ENCODE measurements around the gene GP5. TPM values are rescaled to one million over a fixed set of nuclear protein-coding genes. Genes with fewer than 3 reads are reported as not detected.

The GP5 gene
- total RNA-seq, 1 donor from 2014 or later: 0.20 TPM

DNA sequence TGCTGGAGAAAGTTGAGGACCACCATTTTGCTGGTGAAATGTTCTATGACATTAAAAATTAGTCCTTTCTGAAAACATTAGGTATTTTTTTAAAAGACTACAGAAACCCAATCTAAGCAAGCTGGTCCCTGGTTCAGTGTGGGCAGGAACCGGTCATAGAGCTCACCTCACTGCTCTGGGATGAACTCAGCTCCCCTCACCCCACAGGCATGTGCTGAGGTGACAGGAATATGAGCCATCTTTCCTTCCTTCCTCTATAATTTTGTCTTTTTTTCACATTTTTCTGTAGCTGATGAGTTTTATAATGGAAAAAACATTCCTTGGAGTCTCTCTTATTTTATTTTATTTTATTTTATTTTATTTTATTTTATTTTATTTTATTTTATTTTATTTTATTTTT is 21.4 kb downstream of the GP5 start:
- peak in 1 of 2 donors; percentile 74 for DNase-seq (ENCODE audit: low read depth in 2 of 2)

DNA sequence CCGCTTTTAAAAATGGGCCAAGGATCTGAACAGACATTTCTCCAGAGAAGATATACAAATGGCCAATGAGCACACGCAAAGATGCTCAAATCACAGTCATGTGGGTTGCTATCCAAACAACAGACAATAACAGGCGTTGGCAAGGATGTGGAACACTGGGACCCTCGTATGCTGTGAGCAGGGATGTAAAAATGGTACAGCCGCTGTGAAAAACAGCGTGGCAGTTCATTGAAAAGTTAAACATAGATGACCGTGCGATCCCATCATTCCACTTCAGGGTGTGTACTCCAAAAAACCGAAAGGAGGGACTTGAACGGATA is 22.9 kb downstream of the GP5 start:
- peak in 1 of 2 donors; percentile 71 for DNase-seq (ENCODE audit: low read depth in 2 of 2)

DNA sequence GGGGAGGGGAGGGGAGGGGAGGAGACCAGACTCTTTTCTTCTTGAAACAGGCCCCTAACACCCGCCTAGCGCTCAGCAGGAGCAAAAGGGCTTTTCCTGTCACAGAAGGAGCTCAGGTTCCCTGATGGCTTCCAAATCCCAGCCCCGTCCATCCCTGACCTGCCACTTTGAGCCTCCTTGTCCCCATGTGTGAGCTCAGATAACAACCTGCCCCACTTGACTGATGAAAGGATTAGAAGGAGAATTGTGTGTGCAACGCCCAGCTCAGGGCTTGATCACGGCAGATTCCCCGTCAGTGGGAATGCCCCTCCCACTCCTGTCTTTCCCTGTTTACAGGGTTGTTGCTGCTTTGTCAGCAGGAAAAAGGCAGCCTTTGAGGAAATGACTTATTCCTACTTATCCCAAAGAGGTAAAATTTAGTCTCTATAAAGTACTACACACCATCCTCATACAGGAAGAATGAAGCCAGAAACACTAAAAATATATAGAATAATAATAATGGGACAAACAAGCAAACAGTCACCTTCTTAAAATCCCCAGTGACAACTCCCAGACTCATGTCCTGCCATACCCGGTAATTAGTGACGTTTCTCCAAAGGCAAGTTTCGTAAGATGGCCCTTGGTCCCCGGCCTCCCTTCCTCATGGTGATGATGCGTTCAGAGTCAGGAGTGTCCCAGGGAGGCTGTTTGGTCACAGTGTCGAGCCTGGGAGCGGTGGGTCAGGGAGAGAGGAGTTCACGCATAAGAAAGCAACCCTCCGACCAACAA is 23.4 kb downstream of the GP5 start:
- DNase-seq (ENCODE audit: low read depth in 2 of 2): peak; percentile 67 to 80

DNA sequence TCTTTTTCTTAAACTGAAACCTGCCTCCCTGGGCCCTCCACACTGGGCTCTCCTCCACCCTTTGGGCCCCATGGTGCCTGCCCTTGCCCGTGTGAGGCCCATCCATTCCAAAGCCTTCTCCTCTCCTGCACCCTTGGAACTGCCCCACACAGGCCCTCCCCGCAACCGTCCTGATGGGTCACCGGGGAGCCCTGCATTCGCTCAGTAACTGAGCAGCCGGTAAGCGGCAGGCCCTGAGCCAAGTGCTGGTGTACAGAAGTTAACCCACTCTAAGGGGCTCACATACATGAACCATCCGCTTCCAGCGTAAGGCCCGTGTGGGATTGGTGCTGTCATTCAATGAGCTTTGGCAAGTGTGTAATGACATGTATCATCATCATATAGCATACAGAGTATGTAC is 24.1 kb downstream of the GP5 start:
- no peak for DNase-seq (ENCODE audit: low read depth in 2 of 2)

DNA sequence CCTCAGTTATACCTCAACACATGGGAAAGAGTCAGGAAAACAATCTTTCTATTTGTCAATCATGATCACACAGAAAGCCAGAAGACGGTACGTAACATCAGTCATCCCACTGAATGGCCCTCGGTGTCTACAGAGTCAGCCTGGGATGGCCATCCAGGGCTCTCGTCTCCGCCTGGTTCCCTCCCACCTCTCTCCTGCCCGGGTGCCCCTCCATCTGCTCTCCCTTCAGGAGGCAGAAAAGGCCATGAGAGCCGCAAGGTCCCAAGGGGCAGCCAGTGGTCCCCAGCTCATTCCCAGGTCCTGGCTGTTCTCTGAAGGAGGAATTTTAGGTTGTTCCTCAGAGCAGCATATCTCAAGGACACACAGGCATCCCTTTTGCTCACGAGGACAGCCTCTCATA is 25.2 kb downstream of the GP5 start:
- DNase-seq (ENCODE audit: low read depth in 2 of 2): no peak

DNA sequence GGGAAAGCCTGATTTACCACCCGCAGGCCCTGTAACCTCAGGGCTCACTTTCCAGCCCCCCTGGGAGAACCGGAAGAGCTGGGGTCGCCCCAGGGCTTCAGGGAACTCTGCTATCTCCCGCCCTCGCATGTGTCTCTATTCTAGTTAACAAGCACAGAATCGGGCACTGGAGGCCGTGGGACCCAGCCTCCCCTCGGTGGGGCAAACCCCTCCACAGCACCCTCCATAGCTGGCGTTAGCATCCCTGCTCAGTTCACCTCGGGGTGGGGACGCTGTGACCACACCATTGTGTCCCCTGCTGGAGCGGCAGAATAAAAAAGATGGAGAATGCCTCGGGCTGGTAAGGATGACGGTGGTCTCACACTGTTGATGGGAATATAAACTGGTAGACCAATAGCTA is 26.0 kb downstream of the GP5 start:
- DNase-seq (ENCODE audit: low read depth in 2 of 2): no peak

DNA sequence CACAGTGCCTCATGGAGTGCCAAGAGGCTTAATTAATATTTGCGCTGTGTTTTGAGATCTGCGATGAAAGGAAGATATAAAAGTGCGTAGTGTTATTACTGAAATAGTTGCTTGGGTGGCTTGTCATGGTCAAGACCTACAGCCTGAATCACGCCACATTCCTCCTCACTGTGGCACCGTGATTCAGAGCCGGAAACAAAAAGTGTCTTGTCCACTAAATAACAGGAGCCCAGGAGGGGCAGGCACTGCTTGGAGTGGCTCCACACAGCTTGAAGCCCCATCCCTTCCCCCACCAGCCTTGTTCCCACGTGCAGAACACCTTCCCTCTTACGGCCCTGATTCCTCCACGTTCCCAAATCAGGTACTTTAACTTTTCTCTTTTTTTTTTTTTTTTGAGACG is 28.3 kb downstream of the GP5 start:
- DNase-seq (ENCODE audit: low read depth in 2 of 2): no peak

DNA sequence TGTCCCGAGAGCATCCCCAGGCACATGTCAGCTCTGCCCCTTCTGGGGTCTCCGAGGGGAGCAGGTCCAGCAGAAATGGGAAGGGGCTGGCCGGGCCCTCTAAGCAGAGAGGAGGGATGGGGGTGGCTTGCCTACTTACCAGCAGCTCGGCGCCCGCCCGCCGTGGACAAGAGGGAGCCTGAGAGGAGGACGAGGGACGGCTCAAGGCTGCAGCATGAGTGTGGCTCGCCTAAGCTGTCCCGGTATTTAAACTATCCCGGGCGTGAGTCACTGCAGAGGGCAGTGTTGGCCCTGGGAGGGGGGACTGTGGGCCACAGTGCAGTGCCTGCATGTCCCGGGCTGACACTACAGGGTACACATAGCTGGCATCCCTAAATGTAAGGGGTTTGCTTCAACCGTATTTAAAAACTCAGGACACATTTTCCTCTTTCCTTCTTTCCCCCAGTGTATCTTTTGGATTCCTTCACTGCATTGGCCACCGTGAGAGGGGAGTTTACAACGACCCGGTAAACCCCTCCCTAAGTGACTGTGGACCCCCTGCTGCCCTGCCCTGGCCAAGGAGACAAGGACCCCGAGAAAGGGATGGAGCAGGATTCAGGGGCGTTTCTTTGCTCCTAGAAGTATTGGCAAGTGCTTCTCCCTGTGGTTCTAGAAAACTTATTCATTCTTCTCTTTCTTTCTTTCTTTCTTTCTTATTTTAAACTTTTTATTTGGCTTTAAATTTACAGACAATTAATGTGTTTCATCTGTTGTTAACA is 29.4 kb downstream of the GP5 start, which contains the start of gene LRRC15:
Gene LRRC15 (minus strand): TSS at position 222 of the 758 bp plus-strand sequence. CDS start 8,700 bp downstream, outside the sequence.
- peak; percentile 56 to 67 for DNase-seq (ENCODE audit: low read depth in 2 of 2)

DNA sequence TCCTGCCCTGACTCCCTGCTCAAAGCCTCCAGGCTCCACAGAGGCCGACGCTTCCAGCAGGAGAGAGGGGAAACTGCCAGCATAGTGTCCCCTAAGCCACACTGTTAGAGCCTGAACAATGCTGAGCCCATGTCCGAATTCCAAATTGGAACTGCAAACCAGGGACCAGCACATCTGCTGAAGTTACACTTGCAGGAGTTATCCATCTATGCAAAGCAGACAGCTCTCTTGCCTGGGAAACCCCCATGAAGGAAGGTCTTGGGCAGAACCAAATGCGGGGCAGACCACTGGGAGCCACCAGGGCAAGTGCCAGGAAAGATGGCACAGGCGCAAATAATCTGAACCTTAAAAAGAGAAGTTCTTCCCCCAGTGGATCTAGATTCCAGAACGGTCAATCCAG is 30.1 kb downstream of the GP5 start:
- no peak for DNase-seq (ENCODE audit: low read depth in 2 of 2)

DNA sequence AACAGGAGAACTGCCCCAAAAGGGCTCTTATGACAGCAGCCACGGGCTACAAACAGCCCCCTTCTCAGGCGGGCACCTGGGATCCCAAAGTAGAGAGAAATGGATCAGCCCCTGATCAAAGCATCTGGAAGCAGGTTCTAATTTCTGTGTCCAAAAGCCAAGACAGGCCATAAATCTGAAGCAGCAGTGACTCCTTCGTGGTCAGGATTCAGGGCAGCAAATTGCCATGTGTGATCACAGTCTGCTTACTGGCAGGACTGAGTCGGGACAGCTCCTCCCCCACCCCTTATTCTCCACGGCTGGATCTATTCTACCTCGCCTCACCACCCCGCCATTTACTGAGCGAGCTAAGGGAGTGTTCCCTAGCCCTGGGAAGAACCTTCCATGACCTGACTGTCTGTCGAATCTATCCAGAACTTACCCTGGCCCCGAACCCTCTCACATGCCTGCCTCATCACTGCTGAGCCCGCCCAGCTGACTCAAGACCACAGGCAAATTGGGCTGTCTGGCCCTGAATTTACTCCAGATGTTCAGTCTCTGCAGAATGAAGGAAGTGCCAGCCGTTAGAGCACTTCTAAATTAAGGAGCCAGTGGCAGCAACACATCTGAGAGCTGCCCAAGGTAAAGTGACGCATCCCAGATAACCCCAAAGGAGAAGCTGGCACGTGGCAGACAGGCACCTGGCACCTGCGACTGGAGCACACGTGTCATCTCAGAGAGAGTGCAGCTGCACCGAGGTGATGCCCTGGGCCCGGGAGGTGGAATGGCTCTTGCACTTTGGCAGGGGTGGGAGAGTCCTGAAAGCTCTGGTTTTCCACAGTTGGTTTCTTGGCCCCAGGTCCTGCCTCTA is 30.8 kb downstream of the GP5 start:
- DNase-seq (ENCODE audit: low read depth in 2 of 2): no peak

DNA sequence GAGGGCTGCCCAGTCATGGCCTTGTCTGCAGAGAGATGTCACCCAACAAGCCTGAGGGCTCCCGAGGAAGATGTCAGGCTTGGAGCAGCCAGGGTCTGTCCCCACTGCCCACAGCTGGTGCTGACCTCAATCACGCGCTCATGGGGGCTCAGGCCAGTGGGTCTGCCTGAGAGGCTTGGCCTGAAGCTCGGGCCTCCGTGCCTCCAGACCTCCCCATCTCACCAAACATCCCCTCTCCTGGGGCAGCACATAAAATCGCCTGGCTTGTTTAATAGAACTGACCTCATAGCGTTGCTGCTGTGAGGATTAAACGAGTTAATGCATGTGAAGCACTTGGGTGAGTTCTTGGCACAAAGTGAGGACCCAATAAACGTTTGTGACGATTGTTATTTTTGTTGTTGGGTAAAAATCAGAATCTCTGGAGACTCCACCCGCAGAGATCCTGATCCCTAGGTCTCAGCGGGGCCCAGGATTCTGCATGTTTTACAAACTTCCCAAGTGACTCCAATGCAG is 33.0 kb downstream of the GP5 start:
- no peak for DNase-seq (ENCODE audit: low read depth in 2 of 2)

DNA sequence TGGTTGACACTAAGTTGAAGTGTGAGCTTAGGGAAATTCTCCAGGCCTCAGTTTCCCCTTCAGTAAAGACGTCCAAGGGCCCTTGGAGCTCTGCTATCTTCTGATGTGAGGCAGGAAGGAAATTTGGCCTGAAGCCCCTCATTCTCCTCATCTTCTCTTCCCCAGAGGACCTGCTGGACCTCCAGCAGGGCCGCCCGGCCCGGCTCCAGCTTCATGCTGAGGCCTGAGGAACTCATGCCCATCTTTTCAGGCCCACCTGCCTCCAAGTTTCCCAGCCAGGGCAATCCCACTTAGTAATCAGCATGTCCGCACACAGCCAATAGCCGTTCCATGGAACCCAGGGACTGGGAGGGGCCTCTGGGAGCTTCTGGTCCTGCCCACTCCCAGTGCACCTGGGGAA is 33.5 kb downstream of the GP5 start:
- DNase-seq (ENCODE audit: low read depth in 2 of 2): no peak

DNA sequence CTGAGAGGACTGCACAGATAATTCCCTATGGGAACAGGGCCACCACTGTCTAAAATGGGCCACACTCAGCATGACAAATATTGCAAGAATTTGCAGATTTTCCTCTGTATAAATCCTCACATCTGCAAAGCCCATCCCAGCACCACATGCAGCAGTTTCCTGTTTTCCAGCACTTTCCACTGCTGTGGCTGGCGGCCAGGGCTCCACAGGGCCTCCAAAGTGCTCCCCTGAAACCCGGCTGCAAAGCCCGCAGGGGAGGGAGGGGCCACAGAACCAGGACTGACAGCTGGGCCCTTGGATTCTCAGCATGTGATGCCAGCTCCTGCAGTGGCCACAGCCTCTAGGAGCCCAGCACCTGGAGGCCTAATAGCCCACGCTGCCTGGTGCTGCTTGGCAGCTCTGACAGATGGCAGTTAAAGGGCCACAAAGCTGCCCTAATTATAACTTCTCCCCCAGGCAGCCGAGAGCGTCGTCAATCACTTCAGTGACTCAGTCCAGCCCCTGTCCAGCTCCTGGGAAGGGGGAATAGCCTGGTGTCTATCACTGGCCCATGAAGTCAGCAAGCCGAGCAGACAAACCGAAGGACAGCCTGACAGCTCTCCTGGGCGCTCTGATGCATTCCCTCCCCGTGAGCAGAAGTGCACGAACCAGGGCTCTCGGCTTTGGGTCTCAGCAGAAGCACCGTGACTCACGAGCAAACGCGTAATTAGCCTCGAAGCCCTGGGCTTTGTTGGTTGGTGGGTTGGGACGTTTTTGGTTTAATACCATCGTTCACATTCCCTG is 34.2 kb downstream of the GP5 start:
- peak; percentile 82 to 95 for DNase-seq (ENCODE audit: low read depth in 2 of 2)

DNA sequence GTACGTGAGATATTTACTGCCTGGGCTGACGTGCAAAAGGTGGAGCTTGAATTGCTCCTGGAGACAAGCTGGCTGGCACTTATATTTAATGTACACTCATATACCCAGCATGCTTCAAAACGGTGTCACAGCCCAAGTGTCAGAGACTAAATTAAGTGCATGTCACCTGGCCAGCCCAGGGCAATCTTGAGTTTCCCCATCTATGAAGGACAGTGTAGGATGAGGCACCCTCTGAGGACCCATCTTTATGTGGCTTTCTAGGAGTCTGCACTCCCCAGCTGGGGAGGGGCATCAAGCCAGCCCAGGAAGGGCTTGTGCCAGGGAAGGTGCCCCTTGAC is 34.8 kb downstream of the GP5 start:
- DNase-seq (ENCODE audit: low read depth in 2 of 2): no peak

DNA sequence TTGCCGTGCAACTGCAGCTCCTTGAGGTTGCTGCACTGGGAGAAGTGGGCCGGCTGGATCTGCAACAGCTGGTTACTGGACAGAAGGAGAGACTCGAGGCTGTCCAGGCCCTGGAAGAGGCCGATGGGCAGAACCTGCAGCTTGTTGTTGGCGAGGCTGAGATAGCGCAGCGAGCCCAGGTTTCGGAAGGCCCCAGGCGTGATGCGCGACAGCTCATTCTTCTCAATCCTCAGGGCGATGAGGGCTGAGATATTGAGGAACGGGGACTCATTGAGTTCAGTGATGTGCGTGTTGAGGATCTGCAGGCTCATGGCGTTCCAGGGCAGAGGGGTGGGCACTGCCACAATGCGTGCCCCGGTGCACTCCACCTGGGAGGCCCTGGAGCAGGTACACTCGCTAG is 38.5 kb downstream of the GP5 start:
- no peak for DNase-seq (ENCODE audit: low read depth in 2 of 2)

DNA sequence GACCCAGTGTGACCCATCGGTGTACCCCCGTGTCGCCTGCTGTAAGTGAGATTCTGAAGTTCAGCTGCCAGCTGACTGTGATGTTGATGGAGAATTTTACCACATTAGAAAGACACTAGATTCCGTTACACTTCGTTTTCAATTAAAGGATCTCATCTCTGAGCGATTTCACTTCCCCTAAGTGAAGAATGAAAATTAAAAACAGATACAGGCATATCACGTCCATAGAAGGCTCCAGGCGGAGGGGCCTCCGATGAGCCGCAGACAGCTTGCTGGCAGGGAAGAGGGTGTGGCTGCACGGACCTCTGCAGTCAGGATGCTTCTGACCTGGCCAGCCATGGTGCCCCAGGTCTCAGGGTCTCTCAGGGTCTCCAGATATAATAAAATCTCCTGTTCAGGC is 41.4 kb downstream of the GP5 start:
- DNase-seq (ENCODE audit: low read depth in 2 of 2): no peak

DNA sequence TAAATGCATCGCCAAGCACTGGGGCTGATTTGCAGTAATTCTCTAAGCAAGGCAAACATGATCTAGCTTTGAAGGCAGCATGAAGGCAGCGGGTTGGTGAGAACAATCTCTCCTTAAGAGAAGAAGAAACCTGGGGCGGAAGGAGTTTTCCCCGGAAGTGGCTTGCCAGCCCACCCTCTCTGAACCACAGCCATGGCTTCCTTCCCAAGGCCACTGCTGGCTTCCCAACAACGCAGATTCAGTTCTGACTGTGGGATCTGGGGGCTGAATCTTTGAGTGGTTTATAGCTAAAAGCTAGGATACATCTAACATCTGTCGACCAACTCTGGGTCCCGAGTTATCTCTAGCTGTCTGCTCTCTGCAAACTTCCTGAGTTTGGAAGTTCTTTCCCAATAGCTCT is 43.7 kb downstream of the GP5 start:
- DNase-seq (ENCODE audit: low read depth in 2 of 2): no peak

DNA sequence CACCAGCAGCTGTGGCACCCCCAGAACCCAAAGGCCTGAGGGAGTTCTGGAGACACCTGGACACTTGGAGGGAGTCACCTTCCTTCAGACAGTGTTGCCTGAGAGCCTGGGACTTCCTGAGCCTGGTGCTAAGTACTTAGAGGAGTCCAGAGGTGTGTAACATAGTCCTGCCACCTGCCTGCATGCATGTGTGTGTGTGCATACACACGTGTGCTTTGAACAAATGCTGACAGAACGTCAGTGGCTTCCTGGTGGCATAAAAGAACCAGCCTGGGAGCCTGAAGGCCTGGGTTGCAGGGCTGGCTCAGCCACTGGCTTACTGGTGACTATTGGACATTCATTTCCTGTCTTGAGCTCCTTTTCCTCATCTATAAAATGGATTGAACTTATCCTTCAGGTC is 44.8 kb downstream of the GP5 start:
- no peak for DNase-seq (ENCODE audit: low read depth in 2 of 2)

DNA sequence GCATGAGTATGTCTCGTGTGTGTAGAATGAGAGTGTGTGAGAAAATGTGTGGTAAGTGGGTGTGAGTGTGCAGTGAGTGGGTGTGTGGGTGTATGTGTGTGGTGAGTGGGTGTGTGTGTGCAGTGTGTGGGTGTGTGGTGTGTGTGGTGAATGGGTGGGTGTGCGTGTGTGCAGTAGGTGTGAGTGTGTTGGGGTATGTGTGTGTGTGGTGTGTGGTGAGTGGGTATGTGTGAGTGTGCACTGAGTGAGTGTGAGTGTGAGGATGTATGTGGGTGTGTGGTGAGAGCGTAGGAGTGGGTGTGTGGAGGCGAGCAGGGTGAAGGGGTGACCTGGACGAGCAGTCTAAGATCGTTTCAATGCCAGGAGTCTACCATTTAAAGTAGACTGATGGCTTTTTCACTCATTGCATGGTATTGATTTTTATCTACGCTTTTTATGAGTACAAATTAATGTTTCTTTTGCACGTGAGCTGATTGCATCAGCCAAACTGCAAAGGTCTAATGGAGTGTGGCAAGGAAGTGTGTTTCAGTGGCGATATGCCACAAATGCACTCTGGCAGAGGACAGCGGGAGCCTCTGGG is 46.3 kb downstream of the GP5 start:
- no peak for DNase-seq (ENCODE audit: low read depth in 2 of 2)

DNA sequence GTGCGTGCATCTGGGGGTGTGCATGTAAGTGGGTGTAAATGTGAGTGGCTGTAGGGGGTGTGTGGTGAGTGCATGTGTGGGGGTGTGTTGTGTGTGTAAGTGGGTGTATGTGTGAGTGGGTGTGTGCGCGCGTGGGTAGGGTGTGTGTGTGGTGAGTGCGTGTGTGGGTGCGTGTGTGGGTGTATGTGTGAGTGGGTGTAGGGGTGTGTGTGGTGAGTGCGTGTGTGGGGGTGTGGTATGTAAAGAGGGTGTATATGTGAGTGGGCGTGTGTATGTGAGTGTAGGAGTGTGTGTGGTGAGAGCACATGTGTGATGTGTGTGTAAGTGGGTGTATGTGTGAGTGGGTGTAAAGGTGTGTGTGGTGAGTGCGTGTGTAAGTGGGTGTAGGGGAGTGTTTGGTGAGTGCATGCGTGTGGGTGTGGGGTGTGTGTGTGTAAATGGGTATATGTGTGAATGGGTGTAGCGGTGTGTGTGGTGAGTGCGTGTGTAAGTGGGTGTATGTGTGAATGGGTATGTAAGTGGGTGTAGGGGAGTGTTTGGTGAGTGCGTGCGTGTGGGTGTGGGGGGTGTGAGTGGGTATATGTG is 47.0 kb downstream of the GP5 start:
- DNase-seq (ENCODE audit: low read depth in 2 of 2): no peak
